NCI-H1105 treated with DMSO at 0.1 percent for 48 hours (cell line): ENCODE data around the gene PTPN7.
A peak's percentile ranks its signal among the peaks of the same experiment; 100 is the strongest.
"Not testable (repeated sequence)": the region's sequence is repeated elsewhere in the genome, so short reads cannot be mapped to it uniquely, and the experiment has no call there.

Experiments
- DNase-seq: peaks from one replicate; lab custom pipeline; 2025; lab: John Stamatoyannopoulos, UW

PTPN7 gene

GRCh38 chr1:202130816-202131522 is 29.4 kb downstream of the PTPN7 start:
- DNase-seq: no peak

DNA sequence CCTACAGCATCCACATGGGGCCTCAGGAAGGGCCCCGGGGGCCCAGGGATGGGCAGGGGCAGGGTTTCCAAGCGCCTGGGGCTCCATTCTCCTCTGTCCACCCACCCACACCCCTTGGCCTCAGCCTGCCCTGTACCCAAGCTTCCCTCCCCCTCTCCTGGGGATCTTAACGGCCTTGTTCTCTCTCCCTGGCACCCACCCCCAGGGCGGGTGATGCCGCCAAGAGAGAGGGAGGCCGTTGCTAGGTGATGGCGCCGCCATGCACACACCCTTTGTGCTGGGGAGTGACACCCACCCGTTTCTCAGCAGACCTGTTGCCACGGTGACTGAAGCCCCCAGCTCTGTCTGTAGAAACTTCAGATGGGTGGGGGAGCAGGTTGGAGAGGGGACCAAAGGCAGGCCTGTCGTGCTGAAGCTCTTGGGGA is 30.1 kb downstream of the PTPN7 start:
- peak; percentile 32 for DNase-seq

DNA sequence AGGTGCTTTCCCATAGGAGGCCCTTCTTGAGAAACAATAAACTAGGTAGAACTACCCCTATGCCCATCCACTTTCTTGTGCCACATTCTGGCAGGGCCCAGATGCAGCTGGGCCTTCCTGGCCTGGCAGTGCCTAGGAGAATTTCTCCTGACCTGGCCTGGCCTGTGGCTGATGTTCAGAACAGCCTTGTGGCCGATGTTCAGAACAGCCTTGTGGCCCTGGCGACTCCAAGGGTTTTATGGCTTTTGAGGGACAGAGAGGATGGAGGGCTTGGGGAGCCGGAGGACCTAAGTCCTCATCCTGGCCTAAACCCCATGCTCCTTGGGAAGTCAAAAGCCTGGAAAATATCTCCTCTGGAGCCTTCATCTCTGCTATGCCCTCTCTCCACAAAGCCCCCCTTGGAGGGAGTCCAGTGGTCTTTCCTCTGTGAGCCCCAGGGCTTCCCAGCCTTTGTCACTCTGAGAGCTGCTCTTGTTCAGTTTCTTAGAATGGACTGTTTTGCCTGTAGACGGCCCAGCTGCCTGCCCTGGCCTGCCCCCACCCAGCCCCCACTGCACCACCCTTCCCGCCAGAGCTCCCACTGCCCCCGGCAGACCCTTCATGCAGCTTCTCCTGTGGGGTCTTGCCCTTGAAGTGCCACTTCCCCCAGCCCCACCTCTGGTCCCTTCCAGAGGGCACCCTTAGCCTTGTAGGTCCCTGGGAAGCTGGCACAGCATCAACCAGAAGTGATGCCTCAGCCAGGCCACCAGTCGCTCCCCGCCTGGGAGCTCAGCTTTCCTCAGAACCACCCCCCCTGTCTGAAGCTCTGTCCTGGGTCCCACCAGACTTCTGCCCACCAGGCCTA is 30.7 kb downstream of the PTPN7 start:
- no peak for DNase-seq

DNA sequence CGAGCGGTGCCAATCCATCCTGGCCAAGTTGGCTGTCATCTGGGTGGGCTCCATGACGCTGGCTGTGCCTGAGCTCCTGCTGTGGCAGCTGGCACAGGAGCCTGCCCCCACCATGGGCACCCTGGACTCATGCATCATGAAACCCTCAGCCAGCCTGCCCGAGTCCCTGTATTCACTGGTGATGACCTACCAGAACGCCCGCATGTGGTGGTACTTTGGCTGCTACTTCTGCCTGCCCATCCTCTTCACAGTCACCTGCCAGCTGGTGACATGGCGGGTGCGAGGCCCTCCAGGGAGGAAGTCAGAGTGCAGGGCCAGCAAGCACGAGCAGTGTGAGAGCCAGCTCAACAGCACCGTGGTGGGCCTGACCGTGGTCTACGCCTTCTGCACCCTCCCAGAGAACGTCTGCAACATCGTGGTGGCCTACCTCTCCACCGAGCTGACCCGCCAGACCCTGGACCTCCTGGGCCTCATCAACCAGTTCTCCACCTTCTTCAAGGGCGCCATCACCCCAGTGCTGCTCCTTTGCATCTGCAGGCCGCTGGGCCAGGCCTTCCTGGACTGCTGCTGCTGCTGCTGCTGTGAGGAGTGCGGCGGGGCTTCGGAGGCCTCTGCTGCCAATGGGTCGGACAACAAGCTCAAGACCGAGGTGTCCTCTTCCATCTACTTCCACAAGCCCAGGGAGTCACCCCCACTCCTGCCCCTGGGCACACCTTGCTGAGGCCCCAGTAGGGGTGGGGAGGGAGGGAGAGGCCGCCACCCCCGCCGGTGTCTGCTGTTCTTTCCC is 32.4 kb downstream of the PTPN7 start:
- no peak for DNase-seq

GRCh38 chr1:202127061-202127460 is 33.3 kb downstream of the PTPN7 start:
- DNase-seq: no peak

DNA sequence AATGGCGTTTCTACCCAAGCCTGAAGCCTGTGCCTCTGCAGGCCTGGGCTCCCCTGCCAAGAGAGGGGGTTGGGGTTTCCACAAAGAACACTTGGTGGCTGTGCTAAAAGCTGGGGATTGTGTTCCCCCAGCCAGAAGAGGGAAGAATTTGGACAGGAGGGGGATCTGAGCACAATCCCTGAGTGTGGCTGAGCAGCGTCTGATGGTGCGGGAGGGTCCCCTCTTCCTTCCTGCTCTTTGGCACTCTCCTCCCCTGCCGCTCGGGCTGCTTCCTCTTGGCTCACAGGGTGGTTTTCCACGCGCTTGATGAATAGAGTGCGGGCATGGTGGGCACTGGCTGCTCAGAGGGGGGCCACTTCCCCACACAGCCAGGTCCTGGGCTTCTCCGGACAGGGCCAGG is 34.0 kb downstream of the PTPN7 start:
- DNase-seq: no peak

GRCh38 chr1:202125611-202126010 is 34.8 kb downstream of the PTPN7 start:
- DNase-seq: no peak

- no peak for DNase-seq
Measured at GRCh38 chr1:202124142-202124541, 36.3 kb downstream of the PTPN7 start.

GRCh38 chr1:202123336-202123813 is 37.0 kb downstream of the PTPN7 start:
- no peak for DNase-seq

DNA sequence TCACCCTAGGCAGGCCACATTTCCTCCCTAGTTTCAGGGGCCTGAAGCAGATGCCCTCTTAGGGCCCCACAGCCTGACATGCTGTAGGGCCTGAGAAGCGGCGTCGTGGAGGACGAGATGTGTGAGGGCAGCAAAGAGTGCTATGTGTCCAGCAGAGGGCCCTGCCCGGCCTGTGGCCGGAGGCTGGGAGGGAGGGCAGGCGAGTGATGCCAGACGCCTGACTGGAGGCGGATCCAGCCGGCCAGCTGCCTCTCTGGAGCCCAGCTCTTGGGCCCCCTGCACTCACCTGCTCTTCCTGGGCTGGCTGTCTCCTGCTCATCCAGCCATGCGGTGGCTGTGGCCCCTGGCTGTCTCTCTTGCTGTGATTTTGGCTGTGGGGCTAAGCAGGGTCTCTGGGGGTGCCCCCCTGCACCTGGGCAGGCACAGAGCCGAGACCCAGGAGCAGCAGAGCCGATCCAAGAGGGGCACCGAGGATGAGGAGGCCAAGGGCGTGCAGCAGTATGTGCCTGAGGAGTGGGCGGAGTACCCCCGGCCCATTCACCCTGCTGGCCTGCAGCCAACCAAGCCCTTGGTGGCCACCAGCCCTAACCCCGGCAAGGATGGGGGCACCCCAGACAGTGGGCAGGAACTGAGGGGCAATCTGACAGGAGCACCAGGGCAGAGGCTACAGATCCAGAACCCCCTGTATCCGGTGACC is 37.6 kb downstream of the PTPN7 start, which contains the start of gene GPR37L1:
GPR37L1 (plus strand) TSS at position 279 of the 697 bp plus-strand sequence; CDS start at position 326, 47 bp downstream.
- DNase-seq: no peak

- no peak for DNase-seq
Measured at GRCh38 chr1:202121006-202121405, 39.4 kb downstream of the PTPN7 start.

- DNase-seq: no peak
Measured at GRCh38 chr1:202117898-202118371, 42.5 kb downstream of the PTPN7 start.

GRCh38 chr1:202116287-202116686 is 44.1 kb downstream of the PTPN7 start:
- no peak for DNase-seq

- DNase-seq: no peak
Measured at GRCh38 chr1:202113690-202114300, 46.6 kb downstream of the PTPN7 start.

DNA sequence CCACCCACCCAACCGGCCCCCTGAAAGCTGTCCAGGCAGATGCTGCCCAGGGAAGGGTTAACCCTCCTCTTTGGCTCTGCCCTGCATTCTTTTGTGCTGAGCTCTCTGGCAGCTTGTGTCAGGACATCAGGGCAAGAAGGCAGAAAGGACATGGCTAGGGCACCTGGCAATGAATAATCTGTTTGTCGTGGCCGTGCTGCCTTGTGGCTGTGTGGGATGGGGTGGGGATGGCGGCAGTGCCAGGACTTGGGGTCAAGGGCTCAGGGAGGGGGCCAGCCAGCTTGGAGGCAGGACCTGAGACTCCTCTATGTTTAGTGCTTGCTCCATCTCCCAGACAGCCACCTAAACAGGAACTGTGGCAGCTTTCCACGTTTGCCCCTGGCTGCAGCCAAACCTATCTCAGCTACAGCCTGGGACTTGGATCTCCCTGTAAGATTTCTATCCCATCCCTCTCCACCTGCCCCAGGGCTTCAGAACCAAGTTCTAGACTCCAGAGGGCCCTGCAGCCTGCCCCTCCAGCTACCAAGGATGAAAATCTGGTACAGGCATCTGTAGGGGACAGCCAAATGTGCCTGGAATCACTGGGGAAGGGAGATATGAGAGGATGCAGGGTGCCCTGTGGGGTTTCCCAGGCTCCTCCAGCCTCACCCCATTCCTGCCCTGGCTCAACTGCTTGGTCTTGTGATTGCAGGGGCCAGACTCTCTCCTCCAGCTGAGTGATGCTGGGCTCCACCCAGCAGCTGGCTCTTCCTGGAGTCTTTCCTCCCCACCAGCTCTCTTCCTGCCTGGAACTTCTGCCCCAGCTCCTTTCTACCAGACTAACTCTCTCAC is 47.3 kb downstream of the PTPN7 start:
- no peak for DNase-seq

DNA sequence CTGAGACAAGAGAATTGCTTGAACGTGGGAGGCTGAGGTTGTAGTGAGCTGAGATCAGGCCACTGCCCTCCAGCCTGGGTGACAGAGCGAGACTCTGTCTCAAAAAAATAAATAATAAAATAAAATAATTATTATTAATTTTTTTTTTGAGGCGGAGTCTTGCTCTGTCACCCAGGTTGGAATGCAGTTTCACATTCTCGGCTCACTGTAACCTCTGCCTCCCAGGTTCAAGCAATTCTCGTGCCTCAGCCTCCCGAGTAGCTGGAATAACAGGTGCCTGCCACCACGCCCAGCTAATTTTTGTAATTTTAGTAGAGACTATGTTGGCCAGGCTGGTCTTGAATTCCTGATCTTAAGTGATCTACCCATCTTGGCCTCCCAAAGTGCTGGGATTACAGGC is 48.8 kb downstream of the PTPN7 start:
- not testable (repeated sequence) for DNase-seq

- DNase-seq: no peak
Measured at GRCh38 chr1:202110977-202111376, 49.4 kb downstream of the PTPN7 start.

GRCh38 chr1:202107801-202108731 is 52.3 kb downstream of the PTPN7 start:
- peak; percentile 69 for DNase-seq

DNA sequence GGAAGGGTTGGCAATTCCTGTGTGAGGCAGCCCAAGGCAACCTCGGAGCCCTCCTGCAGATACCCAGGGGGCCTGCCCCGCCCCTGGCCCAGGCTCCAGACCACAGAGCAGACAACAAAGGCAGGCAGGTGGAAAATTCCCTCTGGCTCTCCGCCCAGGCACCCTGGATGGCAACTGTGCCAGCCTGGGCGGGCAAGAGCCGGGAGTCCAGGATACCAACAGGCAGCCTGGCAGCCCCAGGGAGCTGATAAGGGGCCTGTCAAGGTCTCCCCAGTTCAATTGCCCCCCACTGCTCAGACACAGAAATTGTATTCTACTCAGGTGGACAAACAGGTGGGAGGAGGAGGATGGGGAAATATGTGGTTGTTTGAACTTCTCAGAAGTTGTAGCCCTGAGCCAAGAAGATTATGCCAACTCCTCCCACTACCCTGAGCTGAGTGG is 53.1 kb downstream of the PTPN7 start:
- DNase-seq: peak; percentile 96
